Activated CD4-positive, alpha-beta T cell treated with anti-CD3 and anti-CD28 coated beads, Interleukin-2, Interleukin-6, amounts not matched to agents 100 ng/mL and 50 ng/mL, durations not matched to agents 16 hours and 8 hours (primary cell): Measurements from ENCODE around the gene HDAC10.

Experiments used
- DNase-seq: peaks from one replicate; pipeline ENCODE4 v3.0.0-alpha.2; 2020

The HDAC10 gene

GRCh38 chr22:50255099-50255498 lies 4.0 kb upstream of the HDAC10 start:
- no peak for DNase-seq

- no peak for DNase-seq
Measured at GRCh38 chr22:50253941-50254340, 2.9 kb upstream of the HDAC10 start.

GRCh38 chr22:50253046-50253915 lies 2.2 kb upstream of the HDAC10 start:
- DNase-seq = no peak

GRCh38 chr22:50252082-50253045 lies 1.3 kb upstream of the HDAC10 start:
- DNase-seq = peak; percentile 75

- DNase-seq = no peak
Measured at GRCh38 chr22:50251477-50252081, 514 bp upstream of the HDAC10 start.

GRCh38 chr22:50250249-50250554 lies 863 bp downstream of the HDAC10 start:
- DNase-seq = no peak

- DNase-seq = no peak
Measured at GRCh38 chr22:50249341-50250248, 1.5 kb downstream of the HDAC10 start.

- no peak for DNase-seq
Measured at GRCh38 chr22:50248196-50249081, 2.6 kb downstream of the HDAC10 start.

GRCh38 chr22:50247748-50248147 lies 3.3 kb downstream of the HDAC10 start:
- DNase-seq = peak; percentile 75

- DNase-seq = no peak
Measured at GRCh38 chr22:50246242-50247175, 4.6 kb downstream of the HDAC10 start.

- DNase-seq = no peak
Measured at GRCh38 chr22:50245214-50246072, 5.6 kb downstream of the HDAC10 start.

GRCh38 chr22:50244420-50245213 lies 6.4 kb downstream of the HDAC10 start, which contains the start of gene TUBGCP6:
TSS of gene TUBGCP6 (minus strand) at chr22:50245023. CDS start at chr22:50244459, 564 bp downstream.
- peak; percentile 96 for DNase-seq

- DNase-seq = no peak
Measured at GRCh38 chr22:50243685-50244419, 7.2 kb downstream of the HDAC10 start.

GRCh38 chr22:50242406-50242949 lies 8.6 kb downstream of the HDAC10 start:
- no peak for DNase-seq

GRCh38 chr22:50238755-50239154 lies 12.3 kb downstream of the HDAC10 start:
- no peak for DNase-seq

- DNase-seq = no peak
Measured at GRCh38 chr22:50236731-50237409, 14.2 kb downstream of the HDAC10 start.
